Keratinocyte (primary cell): ENCODE results near the gene ATP12A. TPM values are rescaled to one million over a fixed set of nuclear protein-coding genes. Genes with fewer than 3 reads are reported as not detected.

Experiments
- DNase-seq: peaks from one replicate; pipeline ENCODE4 v3.0.0-alpha.2; 2011; ENCODE audit warnings: low read depth, missing footprints, low spot score
- FAIRE-seq: peaks from 2 replicates; lab custom pipeline; 2011; peaks lifted over from hg19 to GRCh38; lab: Jason Lieb, UNC
- H2AFZ ChIP-seq: 2 replicates; pipeline ENCODE4 v1.6.0; 2012; ENCODE audit warnings: low read length, control low read depth, inconsistent platforms; ENCODE audit not compliant: control insufficient read depth
- H3K27ac ChIP-seq: 2 replicates; pipeline ENCODE4 v1.5.1; 2011; ENCODE audit warnings: low read length; ENCODE audit not compliant: control insufficient read depth, insufficient read depth
- H3K27me3 ChIP-seq: 3 replicates; pipeline ENCODE4 v1.6.0; 2011; ENCODE audit warnings: low read length; ENCODE audit not compliant: control insufficient read depth, insufficient read depth; ENCODE audit errors: extremely low read depth
- H3K36me3 ChIP-seq, 2 experiments: 2 replicates in 1 of 2; 3 replicates in 1 of 2; pipeline ENCODE4 v1.5.1; 2011; ENCODE audit warnings: low read length in 2 of 2, mild to moderate bottlenecking in 1 of 2; ENCODE audit not compliant: control insufficient read depth in 2 of 2, insufficient read depth in 2 of 2; ENCODE audit errors: extremely low read depth in 1 of 2
- H3K4me1 ChIP-seq: 3 replicates; pipeline ENCODE4 v1.5.1; 2011; ENCODE audit warnings: low read length; ENCODE audit not compliant: control insufficient read depth, insufficient read depth; ENCODE audit errors: extremely low read depth
- H3K4me2 ChIP-seq: 3 replicates; pipeline ENCODE4 v1.6.0; 2011; ENCODE audit warnings: low read depth, low read length; ENCODE audit not compliant: control insufficient read depth, insufficient read depth; ENCODE audit errors: extremely low read depth
- H3K4me3 ChIP-seq, 3 experiments: fragments of 200-600 bp in 1 of 3; sonication (generic) in 1 of 3; 2 replicates in 2 of 3; 3 replicates in 1 of 3; pipeline ENCODE4 v1.5.1; 2011 to 2016; ENCODE audit warnings: low read length in 3 of 3, mild to moderate bottlenecking in 3 of 3, control low read depth in 2 of 3, inconsistent platforms in 1 of 3, low read depth in 1 of 3, mixed read lengths in 1 of 3, mixed run types in 1 of 3, moderate library complexity in 1 of 3; ENCODE audit not compliant: control insufficient read depth in 2 of 3, insufficient read depth in 2 of 3; ENCODE audit errors: extremely low read depth in 1 of 3
- H3K79me2 ChIP-seq: 2 replicates; pipeline ENCODE4 v1.6.0; 2012; ENCODE audit warnings: low read length; ENCODE audit not compliant: control insufficient read depth, insufficient read depth
- H3K9ac ChIP-seq: 3 replicates; pipeline ENCODE4 v1.6.0; 2011; ENCODE audit warnings: low read length; ENCODE audit not compliant: control insufficient read depth, insufficient read depth; ENCODE audit errors: extremely low read depth
- H3K9me1 ChIP-seq: 3 replicates; pipeline ENCODE4 v1.6.0; 2011; ENCODE audit warnings: low read length; ENCODE audit not compliant: control insufficient read depth, insufficient read depth; ENCODE audit errors: extremely low read depth
- H3K9me3 ChIP-seq: 2 replicates; pipeline ENCODE4 v1.5.1; 2012; ENCODE audit warnings: low read depth, low read length; ENCODE audit not compliant: control insufficient read depth
- H4K20me1 ChIP-seq: 3 replicates; pipeline ENCODE4 v1.6.0; 2011; ENCODE audit warnings: low read length; ENCODE audit not compliant: control insufficient read depth, insufficient read depth; ENCODE audit errors: extremely low read depth
- EZH2 ChIP-seq: IDR thresholded peaks from one replicate; pipeline ENCODE4 v1.6.1; 2012; ENCODE audit warnings: inconsistent platforms, mild to moderate bottlenecking, low read length, moderate library complexity
- dilution Hi-C: fragments of 300-500 bp; cut with MboI; formaldehyde crosslinking; loops from one replicate; pipeline ENCODE4 v1.7.0; 2020; ENCODE audit warnings: low sequenced_read_pairs; ENCODE audit not compliant: extremely low pct_ligation_motif_present
- polyA plus RNA-seq, 5 experiments: library from polyadenylated mRNA; depleted of rRNA in 3 of 5; stranded (reverse) in 3 of 5; stranded (forward) in 1 of 5; unstranded in 1 of 5; fragments of >200 nt; gene quantifications; 1 replicate in 1 of 5; 2 replicates in 3 of 5; 3 replicates in 1 of 5; pipeline versions ENCODE4 v1.2.1 to v1.2.3, GENCODE V29; 2011 to 2012; ENCODE audit warnings: missing spikeins in 2 of 5, low read depth in 1 of 5, low replicate concordance in 1 of 5
- TF ChIP-seq, protein P1 (sequence below), 3 experiments: IDR thresholded peaks in 1 of 3; conservative IDR thresholded peaks in 1 of 3; optimal IDR thresholded peaks in 1 of 3; 2 replicates in 2 of 3; 3 replicates in 1 of 3; pipeline versions ENCODE3 to v1.5.1; 2011; ENCODE audit warnings: low read length in 3 of 3, mild to moderate bottlenecking in 3 of 3, moderate library complexity in 2 of 3, control low read depth in 1 of 3, inconsistent platforms in 1 of 3; ENCODE audit not compliant: insufficient read depth in 2 of 3; ENCODE audit errors: extremely low read depth in 1 of 3

Gene ATP12A
- polyA plus RNA-seq, 1 donor (not counting 4 experiments of a cell fraction or from before 2014, with no cell fraction given), result 0.79 TPM

DNA sequence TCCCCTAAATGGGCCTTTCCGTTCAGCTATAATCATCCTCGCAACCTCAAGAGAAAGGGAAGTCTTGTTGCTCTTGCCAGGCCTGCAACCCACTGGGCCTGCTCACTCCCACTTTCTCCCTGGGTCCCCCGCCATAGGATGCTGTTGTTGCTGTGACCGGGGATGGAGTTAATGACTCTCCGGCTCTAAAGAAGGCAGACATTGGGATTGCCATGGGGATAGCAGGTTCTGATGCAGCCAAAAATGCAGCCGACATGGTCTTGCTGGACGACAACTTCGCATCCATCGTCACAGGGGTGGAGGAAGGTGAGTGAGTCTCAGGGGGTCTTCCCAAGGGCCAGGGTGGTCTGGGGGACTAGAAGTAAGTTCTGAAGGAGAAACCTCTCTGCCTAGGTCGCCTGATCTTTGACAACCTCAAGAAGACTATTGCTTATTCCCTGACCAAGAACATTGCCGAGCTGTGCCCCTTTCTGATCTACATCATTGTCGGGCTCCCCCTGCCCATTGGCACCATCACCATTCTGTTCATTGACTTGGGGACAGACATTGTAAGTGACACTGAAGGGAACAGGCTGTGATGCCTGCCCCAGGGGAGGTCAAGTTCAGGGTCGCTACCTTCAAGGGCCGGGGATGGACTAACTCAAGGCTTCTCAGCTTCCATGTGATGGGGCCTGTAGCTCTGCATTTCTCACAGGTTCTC is 26.8 kb downstream of the ATP12A start:
- H3K9me1 ChIP-seq, result no peaks in the 10 kb centered on the region
- no peaks in the 10 kb centered on the region for H3K36me3 ChIP-seq
- FAIRE-seq (no peak), DNase-seq (no peak)
- no peak overlapping the region for H2AFZ ChIP-seq
- H4K20me1 ChIP-seq, result no peaks in the 10 kb centered on the region
- no peak overlapping the region for H3K27ac ChIP-seq
- no peaks in the 10 kb centered on the region for H3K4me1 ChIP-seq
- no peak overlapping the region for H3K9ac ChIP-seq
- H3K9me3 ChIP-seq, result no peaks in the 10 kb centered on the region
- peaks cover 6% of the 10 kb centered on the region for H3K27me3 ChIP-seq
- H3K4me3 ChIP-seq, result no peak overlapping the region
- TF ChIP-seq, protein P1, sequence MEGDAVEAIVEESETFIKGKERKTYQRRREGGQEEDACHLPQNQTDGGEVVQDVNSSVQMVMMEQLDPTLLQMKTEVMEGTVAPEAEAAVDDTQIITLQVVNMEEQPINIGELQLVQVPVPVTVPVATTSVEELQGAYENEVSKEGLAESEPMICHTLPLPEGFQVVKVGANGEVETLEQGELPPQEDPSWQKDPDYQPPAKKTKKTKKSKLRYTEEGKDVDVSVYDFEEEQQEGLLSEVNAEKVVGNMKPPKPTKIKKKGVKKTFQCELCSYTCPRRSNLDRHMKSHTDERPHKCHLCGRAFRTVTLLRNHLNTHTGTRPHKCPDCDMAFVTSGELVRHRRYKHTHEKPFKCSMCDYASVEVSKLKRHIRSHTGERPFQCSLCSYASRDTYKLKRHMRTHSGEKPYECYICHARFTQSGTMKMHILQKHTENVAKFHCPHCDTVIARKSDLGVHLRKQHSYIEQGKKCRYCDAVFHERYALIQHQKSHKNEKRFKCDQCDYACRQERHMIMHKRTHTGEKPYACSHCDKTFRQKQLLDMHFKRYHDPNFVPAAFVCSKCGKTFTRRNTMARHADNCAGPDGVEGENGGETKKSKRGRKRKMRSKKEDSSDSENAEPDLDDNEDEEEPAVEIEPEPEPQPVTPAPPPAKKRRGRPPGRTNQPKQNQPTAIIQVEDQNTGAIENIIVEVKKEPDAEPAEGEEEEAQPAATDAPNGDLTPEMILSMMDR (optimal IDR thresholded peaks at IDR 0.05 in 1 of 3, IDR thresholded peaks at IDR 0.05 in 1 of 3, conservative IDR thresholded peaks at IDR 0.05 in 1 of 3; ENCODE audit: extremely low read depth in 1 of 3, insufficient read depth in 2 of 3, low read length in 3 of 3), result no peak
- TF ChIP-seq EZH2, result no peak
- dilution Hi-C loops, result no loop called here
- H3K4me2 ChIP-seq, result no peak overlapping the region
- no peaks in the 10 kb centered on the region for H3K79me2 ChIP-seq

DNA sequence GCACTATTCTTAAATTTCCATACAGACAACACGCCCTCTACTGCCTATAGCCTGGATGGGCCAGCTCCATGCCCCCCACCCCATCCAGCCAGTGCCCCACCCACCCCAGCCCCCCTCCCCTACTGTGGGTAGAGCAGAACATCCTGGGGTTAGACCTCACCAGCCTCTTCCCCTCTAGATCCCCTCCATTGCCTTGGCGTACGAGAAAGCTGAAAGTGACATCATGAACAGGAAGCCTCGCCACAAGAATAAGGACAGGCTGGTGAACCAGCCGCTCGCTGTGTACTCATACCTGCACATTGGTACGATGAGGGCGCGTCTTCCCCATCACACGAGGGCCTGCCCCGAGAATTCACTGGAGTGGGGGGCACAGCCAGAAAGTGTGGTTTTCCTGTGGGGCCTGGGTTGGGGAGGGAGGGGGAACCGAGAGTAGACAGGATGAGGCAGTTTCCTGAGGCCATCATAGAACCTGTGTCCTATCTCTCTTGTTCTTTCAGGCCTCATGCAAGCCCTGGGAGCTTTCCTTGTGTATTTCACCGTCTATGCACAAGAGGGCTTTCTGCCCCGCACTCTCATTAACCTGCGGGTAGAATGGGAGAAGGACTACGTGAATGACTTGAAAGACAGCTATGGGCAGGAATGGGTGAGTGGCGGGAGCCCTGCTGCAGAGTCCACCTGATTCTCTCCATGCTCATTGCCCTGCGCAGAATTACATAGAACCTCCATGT is 29.1 kb downstream of the ATP12A start:
- H3K9me3 ChIP-seq, result no peaks in the 10 kb centered on the region
- H2AFZ ChIP-seq, result no peak overlapping the region
- H3K9ac ChIP-seq, result no peak overlapping the region
- FAIRE-seq (no peak), DNase-seq (no peak)
- dilution Hi-C loops, result no loop called here
- H3K4me3 ChIP-seq, result no peak overlapping the region
- no peaks in the 10 kb centered on the region for H3K79me2 ChIP-seq
- no peaks in the 10 kb centered on the region for H3K36me3 ChIP-seq
- TF ChIP-seq, protein P1 (optimal IDR thresholded peaks at IDR 0.05 in 1 of 3, IDR thresholded peaks at IDR 0.05 in 1 of 3, conservative IDR thresholded peaks at IDR 0.05 in 1 of 3; ENCODE audit: extremely low read depth in 1 of 3, insufficient read depth in 2 of 3, low read length in 3 of 3), result no peak
- TF ChIP-seq EZH2, result no peak
- no peaks in the 10 kb centered on the region for H3K9me1 ChIP-seq
- no peak overlapping the region for H3K4me2 ChIP-seq
- no peaks in the 10 kb centered on the region for H4K20me1 ChIP-seq
- H3K4me1 ChIP-seq, result no peaks in the 10 kb centered on the region
- H3K27me3 ChIP-seq, result peaks cover under 1% of the 10 kb centered on the region
- no peak overlapping the region for H3K27ac ChIP-seq
